Neural progenitor cell (in vitro differentiated cells): ENCODE results near the gene SKAP2. TPM values are rescaled to one million over a fixed set of nuclear protein-coding genes. Genes with fewer than 3 reads are reported as not detected.

Source experiments
- DNase-seq: peaks from one replicate; pipeline ENCODE4 v3.0.0-alpha.2; 2016; ENCODE audit warnings: low spot score
- H2AFZ ChIP-seq: fragments of 200-600 bp; sonication (generic); replicated peaks from 2 replicates; pipeline ENCODE4 v1.6.1; 2016; ENCODE audit warnings: antibody characterized with exemption
- H3F3A ChIP-seq: fragments of 200-600 bp; sonication (generic); 2 replicates; pipeline ENCODE4 v1.6.1; 2016; ENCODE audit warnings: antibody characterized with exemption, low read depth
- H3K27ac ChIP-seq: fragments of 200-600 bp; sonication (generic); 2 replicates; pipeline ENCODE4 v1.5.1; 2016; ENCODE audit warnings: mild to moderate bottlenecking
- H3K27me3 ChIP-seq: fragments of 200-600 bp; sonication (generic); 2 replicates; pipeline ENCODE4 v1.6.1; 2016; ENCODE audit warnings: mild to moderate bottlenecking, moderate library complexity
- H3K36me3 ChIP-seq: fragments of 200-600 bp; sonication (generic); 2 replicates; pipeline ENCODE4 v1.5.1; 2016
- H3K4me1 ChIP-seq: fragments of 200-600 bp; sonication (generic); 2 replicates; pipeline ENCODE4 v1.6.1; 2016; ENCODE audit warnings: mixed run types
- H3K4me2 ChIP-seq: fragments of 200-600 bp; sonication (generic); 2 replicates; pipeline ENCODE4 v1.6.1; 2016
- H3K4me3 ChIP-seq: fragments of 200-600 bp; sonication (generic); 2 replicates; pipeline ENCODE4 v1.5.1; 2016
- H3K79me2 ChIP-seq: fragments of 200-600 bp; sonication (generic); 2 replicates; pipeline ENCODE4 v1.6.1; 2016; ENCODE audit warnings: low read depth
- H3K9ac ChIP-seq: fragments of 200-600 bp; sonication (generic); 2 replicates; pipeline ENCODE4 v1.6.1; 2016
- H3K9me3 ChIP-seq: fragments of 200-600 bp; sonication (generic); 2 replicates; pipeline ENCODE4 v1.5.1; 2016; ENCODE audit warnings: low read depth
- H4K20me1 ChIP-seq: fragments of 200-600 bp; sonication (generic); 2 replicates; pipeline ENCODE4 v1.6.1; 2016; ENCODE audit warnings: low read depth
- H3K27ac Mint-ChIP-seq: 3 replicates; pipeline ENCODE4 v1.8.0; 2021; ENCODE audit warnings: mixed read lengths
- H3K27me3 Mint-ChIP-seq: 2 replicates; pipeline ENCODE4 v1.8.0; 2022; ENCODE audit warnings: low read depth, mild to moderate bottlenecking, inconsistent platforms, moderate library complexity, mixed read lengths; ENCODE audit not compliant: insufficient read depth
- H3K36me3 Mint-ChIP-seq: 3 replicates; pipeline ENCODE4 v1.8.0; 2021; ENCODE audit warnings: mixed read lengths
- H3K4me1 Mint-ChIP-seq: 3 replicates; pipeline ENCODE4 v1.8.0; 2021; ENCODE audit warnings: mixed read lengths
- H3K4me3 Mint-ChIP-seq: 3 replicates; pipeline ENCODE4 v1.8.0; 2021; ENCODE audit warnings: mild to moderate bottlenecking, moderate library complexity, mixed read lengths
- H3K9me3 Mint-ChIP-seq: 3 replicates; pipeline ENCODE4 v1.8.0; 2020; ENCODE audit warnings: mixed read lengths
- CTCF ChIP-seq: fragments of 200-600 bp; sonication (generic); IDR thresholded peaks from 2 replicates; pipeline ENCODE4 v1.5.1; 2017; ENCODE audit warnings: antibody characterized with exemption, mild to moderate bottlenecking
- EZH2 ChIP-seq: fragments of 200-600 bp; sonication (generic); IDR thresholded peaks from 2 replicates; pipeline ENCODE4 v1.6.1; 2017; ENCODE audit warnings: antibody characterized with exemption, mild to moderate bottlenecking, moderate library complexity
- EZH2phosphoT487 ChIP-seq: fragments of 200-600 bp; sonication (generic); IDR thresholded peaks from 2 replicates; pipeline ENCODE4 v1.6.1; 2017; ENCODE audit warnings: antibody characterized with exemption
- total RNA-seq: library from RNA; depleted of rRNA; stranded (reverse); fragments of >200 nt; gene quantifications from 2 replicates; pipeline ENCODE4 v1.2.3, GENCODE V29; 2015; ENCODE audit warnings: low replicate concordance

Gene SKAP2
- total RNA-seq, 1 donor from 2014 or later = 6.3 TPM

GRCh38 chr7:26777385-26777784, 87.0 kb downstream of the SKAP2 start:
- no peak overlapping the region for H3K4me3 ChIP-seq
- no peak overlapping the region for H3K27ac ChIP-seq
- H2AFZ ChIP-seq = no peak overlapping the region
- H3K4me1 Mint-ChIP-seq = no peaks in the 10 kb centered on the region
- no peaks in the 10 kb centered on the region for H3F3A ChIP-seq
- no peaks in the 10 kb centered on the region for H4K20me1 ChIP-seq
- H3K9ac ChIP-seq = no peak overlapping the region
- no peaks in the 10 kb centered on the region for H3K27me3 ChIP-seq
- H3K36me3 Mint-ChIP-seq = no peaks in the 10 kb centered on the region
- H3K4me1 ChIP-seq = no peaks in the 10 kb centered on the region
- H3K27ac Mint-ChIP-seq = no peak overlapping the region
- no peaks in the 10 kb centered on the region for H3K36me3 ChIP-seq
- H3K9me3 ChIP-seq = no peaks in the 10 kb centered on the region
- no peaks in the 10 kb centered on the region for H3K27me3 Mint-ChIP-seq
- TF ChIP-seq CTCF = peak; percentile 10
- no peak for TF ChIP-seq EZH2phosphoT487
- TF ChIP-seq EZH2 = no peak
- H3K9me3 Mint-ChIP-seq = no peaks in the 10 kb centered on the region
- H3K4me2 ChIP-seq = no peak overlapping the region
- DNase-seq = no peak
- H3K79me2 ChIP-seq = no peaks in the 10 kb centered on the region
- H3K4me3 Mint-ChIP-seq = no peak overlapping the region

GRCh38 chr7:26760501-26760900, 103.9 kb downstream of the SKAP2 start:
- TF ChIP-seq EZH2 (no peak), CTCF (no peak), EZH2phosphoT487 (no peak)
- H3K36me3 ChIP-seq = no peaks in the 10 kb centered on the region
- H3K27me3 ChIP-seq = no peaks in the 10 kb centered on the region
- Mint-ChIP-seq H3K4me1 (no peaks in the 10 kb centered on the region), H3K4me3 (no peak overlapping the region), H3K27ac (no peak overlapping the region), H3K36me3 (no peaks in the 10 kb centered on the region), H3K27me3 (peaks cover 7% of the 10 kb centered on the region), H3K9me3 (peaks cover 7% of the 10 kb centered on the region)
- no peak overlapping the region for H3K9ac ChIP-seq
- no peak for DNase-seq
- no peaks in the 10 kb centered on the region for H3K4me1 ChIP-seq
- no peaks in the 10 kb centered on the region for H3K9me3 ChIP-seq
- H3K79me2 ChIP-seq = no peaks in the 10 kb centered on the region
- no peak overlapping the region for H3K4me2 ChIP-seq
- H3K27ac ChIP-seq = no peak overlapping the region
- H2AFZ ChIP-seq = no peak overlapping the region
- no peaks in the 10 kb centered on the region for H3F3A ChIP-seq
- H3K4me3 ChIP-seq = no peak overlapping the region
- H4K20me1 ChIP-seq = no peaks in the 10 kb centered on the region

GRCh38 chr7:26759108-26759507, 105.3 kb downstream of the SKAP2 start:
- H3K9me3 ChIP-seq = no peaks in the 10 kb centered on the region
- no peaks in the 10 kb centered on the region for H3F3A ChIP-seq
- peaks cover 5% of the 10 kb centered on the region for H3K27me3 Mint-ChIP-seq
- H3K4me3 Mint-ChIP-seq = no peak overlapping the region
- DNase-seq = no peak
- TF ChIP-seq EZH2phosphoT487 = no peak
- TF ChIP-seq CTCF = no peak
- no peak for TF ChIP-seq EZH2
- no peaks in the 10 kb centered on the region for H3K4me1 ChIP-seq
- peaks cover 2% of the 10 kb centered on the region for H3K9me3 Mint-ChIP-seq
- H3K9ac ChIP-seq = no peak overlapping the region
- no peaks in the 10 kb centered on the region for H3K36me3 ChIP-seq
- no peak overlapping the region for H2AFZ ChIP-seq
- H3K36me3 Mint-ChIP-seq = no peaks in the 10 kb centered on the region
- no peaks in the 10 kb centered on the region for H4K20me1 ChIP-seq
- no peaks in the 10 kb centered on the region for H3K4me1 Mint-ChIP-seq
- no peaks in the 10 kb centered on the region for H3K27me3 ChIP-seq
- H3K4me3 ChIP-seq = no peak overlapping the region
- H3K27ac ChIP-seq = no peak overlapping the region
- no peak overlapping the region for H3K4me2 ChIP-seq
- H3K79me2 ChIP-seq = no peaks in the 10 kb centered on the region
- no peak overlapping the region for H3K27ac Mint-ChIP-seq
